H9 (cell line): Measurements from ENCODE around the gene SCRG1. TPM values are rescaled to one million over a fixed set of nuclear protein-coding genes. Genes with fewer than 3 reads are reported as not detected.

Source experiments
- DNase-seq: peaks from one replicate; pipeline ENCODE4 v3.0.0-alpha.2; 2017
- H2AFZ ChIP-seq: one replicate; pipeline ENCODE4 v1.6.1; 2013; ENCODE audit warnings: mild to moderate bottlenecking, low read length, control low read depth, moderate library complexity
- H2AK5ac ChIP-seq: 2 replicates; pipeline ENCODE4 v1.6.1; 2013; ENCODE audit warnings: low read length, control low read depth, mixed read lengths; ENCODE audit not compliant: insufficient read length
- H2BK120ac ChIP-seq: one replicate; pipeline ENCODE4 v1.6.1; 2013; ENCODE audit warnings: low read depth, mild to moderate bottlenecking, low read length, control low read depth, inconsistent platforms; ENCODE audit not compliant: poor library complexity, severe bottlenecking
- H2BK12ac ChIP-seq: 2 replicates; pipeline ENCODE4 v1.6.1; 2013; ENCODE audit warnings: low read length, control low read depth, mixed read lengths, low read depth; ENCODE audit not compliant: insufficient read length
- H2BK15ac ChIP-seq: 2 replicates; pipeline ENCODE4 v1.6.1; 2013; ENCODE audit warnings: low read depth, low read length, control low read depth
- H2BK20ac ChIP-seq: one replicate; pipeline ENCODE4 v1.6.1; 2013; ENCODE audit warnings: low read depth, mild to moderate bottlenecking, low read length, control low read depth, inconsistent platforms; ENCODE audit not compliant: poor library complexity, severe bottlenecking
- H2BK5ac ChIP-seq: 2 replicates; pipeline ENCODE4 v1.6.1; 2013; ENCODE audit warnings: low read length, control low read depth, mixed read lengths; ENCODE audit not compliant: insufficient read length
- H3K14ac ChIP-seq: 2 replicates; pipeline ENCODE4 v1.6.1; 2013; ENCODE audit warnings: low read length, control low read depth; ENCODE audit not compliant: insufficient read depth
- H3K18ac ChIP-seq: 2 replicates; pipeline ENCODE4 v1.6.1; 2013; ENCODE audit warnings: low read depth, mild to moderate bottlenecking, mixed read lengths, low read length, control low read depth; ENCODE audit not compliant: insufficient read length
- H3K23ac ChIP-seq: 2 replicates; pipeline ENCODE4 v1.6.1; 2013; ENCODE audit warnings: low read length, control low read depth, mixed read lengths, low read depth; ENCODE audit not compliant: insufficient read length
- H3K23me2 ChIP-seq: 2 replicates; pipeline ENCODE4 v1.6.1; 2013; ENCODE audit warnings: low read depth, mild to moderate bottlenecking, mixed read lengths, low read length, control low read depth; ENCODE audit not compliant: insufficient read length, poor library complexity, severe bottlenecking
- H3K27ac ChIP-seq: 2 replicates; pipeline ENCODE4 v1.5.1; 2013; ENCODE audit warnings: low read length, control low read depth, mixed read lengths, low read depth; ENCODE audit not compliant: insufficient read length
- H3K27me3 ChIP-seq: 2 replicates; pipeline ENCODE4 v1.6.1; 2013; ENCODE audit warnings: low read length, control low read depth, inconsistent platforms; ENCODE audit not compliant: insufficient read depth
- H3K4ac ChIP-seq: 2 replicates; pipeline ENCODE4 v1.6.1; 2013; ENCODE audit warnings: low read depth, mild to moderate bottlenecking, control low read depth, inconsistent platforms, low read length, moderate library complexity
- H3K4me1 ChIP-seq: 2 replicates; pipeline ENCODE4 v1.6.1; 2013; ENCODE audit warnings: low read length, control low read depth, inconsistent platforms; ENCODE audit not compliant: insufficient read depth
- H3K4me2 ChIP-seq: 2 replicates; pipeline ENCODE4 v1.6.1; 2013; ENCODE audit warnings: low read length, control low read depth, mixed read lengths; ENCODE audit not compliant: insufficient read length, insufficient read depth
- H3K56ac ChIP-seq: 2 replicates; pipeline ENCODE4 v1.6.1; 2013; ENCODE audit warnings: low read depth, mild to moderate bottlenecking, mixed read lengths, low read length, control low read depth; ENCODE audit not compliant: insufficient read length
- H3K79me1 ChIP-seq: 2 replicates; pipeline ENCODE4 v1.6.1; 2013; ENCODE audit warnings: low read depth, mild to moderate bottlenecking, moderate library complexity, low read length, control low read depth, inconsistent platforms; ENCODE audit not compliant: insufficient read depth, poor library complexity, severe bottlenecking
- H3K79me2 ChIP-seq: 2 replicates; pipeline ENCODE4 v1.6.1; 2013; ENCODE audit warnings: low read length, control low read depth, inconsistent platforms; ENCODE audit not compliant: insufficient read depth
- H3K9ac ChIP-seq: 2 replicates; pipeline ENCODE4 v1.6.1; 2013; ENCODE audit warnings: low read length, control low read depth, mixed read lengths; ENCODE audit not compliant: insufficient read length; ENCODE audit errors: extremely low read depth
- H3K9me3 ChIP-seq: one replicate; pipeline ENCODE4 v1.6.1; 2013; ENCODE audit warnings: low read depth, low read length, inconsistent platforms; ENCODE audit not compliant: control insufficient read depth
- H3T11ph ChIP-seq: one replicate; pipeline ENCODE4 v1.6.1; 2013; ENCODE audit warnings: mild to moderate bottlenecking, low read length, control low read depth, inconsistent platforms
- H4K20me1 ChIP-seq: one replicate; pipeline ENCODE4 v1.6.1; 2013; ENCODE audit not compliant: control insufficient read depth, insufficient read length, insufficient read depth
- H4K5ac ChIP-seq: 2 replicates; pipeline ENCODE4 v1.6.1; 2013; ENCODE audit warnings: low read depth, mild to moderate bottlenecking, mixed read lengths, low read length, control low read depth; ENCODE audit not compliant: insufficient read length
- H4K8ac ChIP-seq: replicated peaks from 2 replicates; pipeline ENCODE4 v1.6.1; 2013; ENCODE audit warnings: low read length, control low read depth, mixed read lengths, low read depth; ENCODE audit not compliant: insufficient read length
- H4K91ac ChIP-seq: 2 replicates; pipeline ENCODE4 v1.6.1; 2013; ENCODE audit warnings: low read depth, mild to moderate bottlenecking, moderate library complexity, mixed read lengths, low read length, control low read depth; ENCODE audit not compliant: insufficient read length
- H3K27ac Mint-ChIP-seq, 3 experiments: 2 replicates in 2 of 3; 3 replicates in 1 of 3; pipeline ENCODE4 v1.8.0; 2020 to 2021; ENCODE audit warnings: mixed read lengths in 3 of 3, mild to moderate bottlenecking in 1 of 3, moderate library complexity in 1 of 3
- H3K27me3 Mint-ChIP-seq: 2 replicates; pipeline ENCODE4 v1.8.0; 2021; ENCODE audit warnings: low read depth, mild to moderate bottlenecking, moderate library complexity, mixed read lengths
- H3K36me3 Mint-ChIP-seq, 3 experiments: 2 replicates in 2 of 3; 3 replicates in 1 of 3; pipeline ENCODE4 v1.8.0; 2020 to 2021; ENCODE audit warnings: low read depth in 3 of 3, mixed read lengths in 3 of 3; ENCODE audit not compliant: insufficient read depth in 1 of 3
- H3K4me1 Mint-ChIP-seq, 2 experiments: 2 replicates each; pipeline ENCODE4 v1.8.0; 2020; ENCODE audit warnings: mixed read lengths in 2 of 2
- H3K4me3 Mint-ChIP-seq, 2 experiments: 2 replicates in 1 of 2; 3 replicates in 1 of 2; pipeline ENCODE4 v1.8.0; 2020 to 2021; ENCODE audit warnings: mild to moderate bottlenecking in 2 of 2, mixed read lengths in 2 of 2, moderate library complexity in 1 of 2
- H3K9me3 Mint-ChIP-seq, 2 experiments: 2 replicates in 1 of 2; 3 replicates in 1 of 2; pipeline ENCODE4 v1.8.0; 2020; ENCODE audit warnings: mild to moderate bottlenecking in 2 of 2, mixed read lengths in 2 of 2, moderate library complexity in 1 of 2
- CTCF ChIP-seq: fragments of 200-600 bp; sonication (generic); conservative IDR thresholded peaks from 3 replicates; pipeline ENCODE4 v1.8.0; 2021; ENCODE audit warnings: antibody characterized with exemption, mild to moderate bottlenecking
- WGBS: extraction: QIAGEN DNeasy Blood & Tissue Kit; methylation state at CpG from one replicate; pipeline ENCODE4 v1.1.7; 2013; ENCODE audit warnings: missing lambda C conversion rate, low lambda C conversion rate, mixed read lengths; ENCODE audit not compliant: insufficient read length; ENCODE audit errors: extremely low coverage; 5-methylcytosine and 5-hydroxymethylcytosine counted together
- total RNA-seq: library from RNA; stranded (reverse); gene quantifications from 2 replicates; pipeline ENCODE4 v1.2.1, GENCODE V29; 2021

The SCRG1 gene
- total RNA-seq, 1 experiment from 2014 or later: not detected

- H2BK15ac ChIP-seq: no peak overlapping the region
- H2AK5ac ChIP-seq: no peak overlapping the region
- H3K9ac ChIP-seq: no peak overlapping the region
- no peak overlapping the region for H3K23ac ChIP-seq
- no peak overlapping the region for H2BK20ac ChIP-seq
- H3K14ac ChIP-seq: no peak overlapping the region
- H3K23me2 ChIP-seq: no peaks in the 10 kb centered on the region
- H3K4me2 ChIP-seq: no peak overlapping the region
- no peak overlapping the region for H3T11ph ChIP-seq
- H4K91ac ChIP-seq: no peak overlapping the region
- no peaks in the 10 kb centered on the region for H3K27me3 Mint-ChIP-seq
- no peaks in the 10 kb centered on the region for H3K36me3 Mint-ChIP-seq
- H2BK5ac ChIP-seq: no peak overlapping the region
- H3K56ac ChIP-seq: no peak overlapping the region
- no CpG with 5 or more reads among the region's 4 CpGs for WGBS
- H3K9me3 ChIP-seq: no peaks in the 10 kb centered on the region
- no peak overlapping the region for H2BK120ac ChIP-seq
- H3K79me1 ChIP-seq: no peaks in the 10 kb centered on the region
- H2AFZ ChIP-seq: no peak overlapping the region
- no peaks in the 10 kb centered on the region for H3K27me3 ChIP-seq
- H4K20me1 ChIP-seq: no peaks in the 10 kb centered on the region
- H3K27ac ChIP-seq: no peak overlapping the region
- no peak overlapping the region for H4K8ac ChIP-seq
- no peak overlapping the region for H3K4me3 Mint-ChIP-seq
- no peaks in the 10 kb centered on the region for H3K4me1 Mint-ChIP-seq
- H4K5ac ChIP-seq: no peak overlapping the region
- no peaks in the 10 kb centered on the region for H3K79me2 ChIP-seq
- no peak overlapping the region for H3K4ac ChIP-seq
- H3K4me1 ChIP-seq: no peaks in the 10 kb centered on the region
- no peak overlapping the region for H3K27ac Mint-ChIP-seq
- H3K9me3 Mint-ChIP-seq: no peaks in the 10 kb centered on the region
- DNase-seq: no peak
- no peak overlapping the region for H2BK12ac ChIP-seq
- H3K18ac ChIP-seq: no peak overlapping the region
- TF ChIP-seq CTCF: no peak
Measured at GRCh38 chr4:173401063-173401462, 2.1 kb upstream of the SCRG1 start.
